Fibroblast of lung (primary cell): ENCODE measurements around the gene MCM10.

Experiments used
- EZH2 ChIP-seq: IDR thresholded peaks from 2 replicates; pipeline ENCODE4 v1.5.1; 2012; ENCODE audit warnings: low read length, control low read depth, mild to moderate bottlenecking; ENCODE audit errors: missing control alignments
- TF ChIP-seq, protein P1 (sequence below), 2 donors: IDR thresholded peaks in 1 of 2; conservative IDR thresholded peaks in 1 of 2; 1 replicate in 1 of 2; 2 replicates in 1 of 2; pipeline ENCODE4 v1.5.1; 2011 to 2012; ENCODE audit warnings: low read length in 2 of 2, control low read depth in 1 of 2, inconsistent platforms in 1 of 2, low read depth in 1 of 2, mild to moderate bottlenecking in 1 of 2

GRCh38 chr10:13147161-13147560 lies 14.2 kb upstream of the MCM10 start:
- TF ChIP-seq, protein P1, sequence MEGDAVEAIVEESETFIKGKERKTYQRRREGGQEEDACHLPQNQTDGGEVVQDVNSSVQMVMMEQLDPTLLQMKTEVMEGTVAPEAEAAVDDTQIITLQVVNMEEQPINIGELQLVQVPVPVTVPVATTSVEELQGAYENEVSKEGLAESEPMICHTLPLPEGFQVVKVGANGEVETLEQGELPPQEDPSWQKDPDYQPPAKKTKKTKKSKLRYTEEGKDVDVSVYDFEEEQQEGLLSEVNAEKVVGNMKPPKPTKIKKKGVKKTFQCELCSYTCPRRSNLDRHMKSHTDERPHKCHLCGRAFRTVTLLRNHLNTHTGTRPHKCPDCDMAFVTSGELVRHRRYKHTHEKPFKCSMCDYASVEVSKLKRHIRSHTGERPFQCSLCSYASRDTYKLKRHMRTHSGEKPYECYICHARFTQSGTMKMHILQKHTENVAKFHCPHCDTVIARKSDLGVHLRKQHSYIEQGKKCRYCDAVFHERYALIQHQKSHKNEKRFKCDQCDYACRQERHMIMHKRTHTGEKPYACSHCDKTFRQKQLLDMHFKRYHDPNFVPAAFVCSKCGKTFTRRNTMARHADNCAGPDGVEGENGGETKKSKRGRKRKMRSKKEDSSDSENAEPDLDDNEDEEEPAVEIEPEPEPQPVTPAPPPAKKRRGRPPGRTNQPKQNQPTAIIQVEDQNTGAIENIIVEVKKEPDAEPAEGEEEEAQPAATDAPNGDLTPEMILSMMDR (conservative IDR thresholded peaks at IDR 0.05 in 1 of 2, IDR thresholded peaks at IDR 0.05 in 1 of 2; ENCODE audit: low read depth in 1 of 2, low read length in 2 of 2), result no peak
- no peak for TF ChIP-seq EZH2
